ENCODE results near the gene BHLHA9.

DNA sequence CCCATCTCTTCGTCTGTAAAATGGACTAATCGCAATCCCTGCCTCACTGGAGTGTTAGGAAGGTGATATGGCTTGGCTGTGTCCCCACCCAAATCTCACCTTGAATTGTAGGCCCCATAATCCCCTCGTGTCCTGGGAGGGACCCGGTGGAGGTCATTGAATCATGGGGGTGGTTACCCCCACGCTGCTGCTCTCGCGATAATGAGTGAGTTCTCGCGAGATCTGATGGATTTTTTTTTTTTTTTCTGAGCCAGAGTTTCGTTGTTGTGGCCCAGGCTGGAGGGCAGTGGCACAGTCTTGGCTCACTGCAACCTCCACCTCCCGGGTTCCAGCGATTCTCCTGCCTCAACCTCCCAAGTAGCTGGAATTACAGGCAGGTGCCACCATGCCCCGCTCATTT is 20.4 kb downstream of the BHLHA9 start:
- TF ChIP-seq SIN3A (IDR thresholded peaks at IDR 0.05; ENCODE audit: borderline replicate concordance, insufficient read depth, low read length) (no peak), POLR2AphosphoS5 (IDR thresholded peaks at IDR 0.05; ENCODE audit: low read depth, low read length) (no peak), TAF1 (IDR thresholded peaks at IDR 0.05; ENCODE audit: borderline replicate concordance, insufficient read depth, low read length) (no peak)
- TF ChIP-seq, protein P1, sequence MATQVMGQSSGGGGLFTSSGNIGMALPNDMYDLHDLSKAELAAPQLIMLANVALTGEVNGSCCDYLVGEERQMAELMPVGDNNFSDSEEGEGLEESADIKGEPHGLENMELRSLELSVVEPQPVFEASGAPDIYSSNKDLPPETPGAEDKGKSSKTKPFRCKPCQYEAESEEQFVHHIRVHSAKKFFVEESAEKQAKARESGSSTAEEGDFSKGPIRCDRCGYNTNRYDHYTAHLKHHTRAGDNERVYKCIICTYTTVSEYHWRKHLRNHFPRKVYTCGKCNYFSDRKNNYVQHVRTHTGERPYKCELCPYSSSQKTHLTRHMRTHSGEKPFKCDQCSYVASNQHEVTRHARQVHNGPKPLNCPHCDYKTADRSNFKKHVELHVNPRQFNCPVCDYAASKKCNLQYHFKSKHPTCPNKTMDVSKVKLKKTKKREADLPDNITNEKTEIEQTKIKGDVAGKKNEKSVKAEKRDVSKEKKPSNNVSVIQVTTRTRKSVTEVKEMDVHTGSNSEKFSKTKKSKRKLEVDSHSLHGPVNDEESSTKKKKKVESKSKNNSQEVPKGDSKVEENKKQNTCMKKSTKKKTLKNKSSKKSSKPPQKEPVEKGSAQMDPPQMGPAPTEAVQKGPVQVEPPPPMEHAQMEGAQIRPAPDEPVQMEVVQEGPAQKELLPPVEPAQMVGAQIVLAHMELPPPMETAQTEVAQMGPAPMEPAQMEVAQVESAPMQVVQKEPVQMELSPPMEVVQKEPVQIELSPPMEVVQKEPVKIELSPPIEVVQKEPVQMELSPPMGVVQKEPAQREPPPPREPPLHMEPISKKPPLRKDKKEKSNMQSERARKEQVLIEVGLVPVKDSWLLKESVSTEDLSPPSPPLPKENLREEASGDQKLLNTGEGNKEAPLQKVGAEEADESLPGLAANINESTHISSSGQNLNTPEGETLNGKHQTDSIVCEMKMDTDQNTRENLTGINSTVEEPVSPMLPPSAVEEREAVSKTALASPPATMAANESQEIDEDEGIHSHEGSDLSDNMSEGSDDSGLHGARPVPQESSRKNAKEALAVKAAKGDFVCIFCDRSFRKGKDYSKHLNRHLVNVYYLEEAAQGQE (IDR thresholded peaks at IDR 0.05; ENCODE audit: insufficient read depth in 1 of 2, low read depth in 2 of 2, low read length in 2 of 2), result no peak
